CD4-positive, alpha-beta T cell treated with Interleukin-10 for 1 hour (primary cell): ENCODE data around the gene ZNF821.
"Not testable (repeated sequence)": the region's sequence is repeated elsewhere in the genome, so short reads cannot be mapped to it uniquely, and the experiment has no call there.

Experiments used
- DNase-seq: peaks from one replicate; pipeline ENCODE4 v3.0.0-alpha.2; 2020

The ZNF821 gene

GRCh38 chr16:71899171-71899570, 15.2 kb upstream of the ZNF821 start:
- no peak for DNase-seq

GRCh38 chr16:71896764-71897368, 12.9 kb upstream of the ZNF821 start:
- DNase-seq, result no peak

DNA sequence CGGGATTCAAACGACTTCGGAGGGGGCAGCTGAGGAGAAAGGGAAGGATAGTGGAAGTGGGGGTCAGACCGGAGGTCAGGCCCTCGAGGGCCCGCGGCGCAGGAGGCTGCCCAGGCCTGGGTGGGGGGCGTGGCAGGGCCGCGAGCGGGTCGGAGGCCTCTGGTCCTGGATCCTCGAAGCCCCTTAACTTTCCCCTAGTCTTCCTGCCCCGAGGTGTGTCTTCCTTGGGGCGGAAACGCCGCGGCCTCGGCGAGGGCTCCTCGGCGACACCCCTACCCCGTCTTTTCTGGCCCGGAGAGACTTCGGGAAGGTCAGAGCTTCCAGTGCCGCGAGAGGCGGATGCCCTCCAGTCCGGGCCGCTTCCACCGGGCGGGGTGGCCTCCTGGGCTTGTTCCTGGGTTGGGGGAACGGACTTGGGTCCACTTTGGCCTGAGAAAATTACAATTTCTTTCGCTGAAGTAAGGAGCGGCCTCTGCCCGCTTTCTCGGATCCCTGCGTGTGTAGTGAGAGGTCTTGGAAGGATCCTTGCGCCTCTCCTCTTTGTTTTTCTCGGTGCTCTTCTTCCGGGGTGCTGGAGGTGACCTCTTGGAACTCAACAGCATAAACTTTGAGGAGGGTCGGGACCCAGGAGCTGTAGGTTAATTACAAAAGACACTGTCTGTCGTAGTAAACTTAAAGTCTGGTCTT, 11.8 kb upstream of the ZNF821 start:
- DNase-seq, result no peak

GRCh38 chr16:71894921-71895678, 11.1 kb upstream of the ZNF821 start, which contains the start of gene IST1:
TSS of gene IST1 (plus strand) at chr16:71895531. CDS start at chr16:71915641, 20,110 bp downstream.
- DNase-seq, result peak; percentile 98

- peak; percentile 51 for DNase-seq
These were observed 10.4 kb upstream of the ZNF821 start for GRCh38 chr16:71894229-71894920.

DNA sequence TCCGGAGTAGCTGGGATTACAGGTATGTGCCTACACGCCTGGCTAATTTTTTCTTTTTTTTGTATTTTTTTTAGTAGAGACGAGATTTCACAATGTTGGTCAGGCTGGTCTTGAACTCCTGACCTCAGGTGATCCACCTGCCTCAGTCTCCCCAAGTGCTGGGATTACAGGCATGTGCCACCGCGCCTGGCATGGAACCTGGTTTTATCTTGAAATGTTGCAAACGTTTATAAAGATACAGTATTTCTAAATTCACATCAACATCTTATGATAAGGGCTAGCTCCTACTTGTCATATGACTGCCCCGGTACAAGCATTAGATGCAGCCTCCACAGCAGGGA, 9.9 kb upstream of the ZNF821 start:
- DNase-seq, result no peak

DNA sequence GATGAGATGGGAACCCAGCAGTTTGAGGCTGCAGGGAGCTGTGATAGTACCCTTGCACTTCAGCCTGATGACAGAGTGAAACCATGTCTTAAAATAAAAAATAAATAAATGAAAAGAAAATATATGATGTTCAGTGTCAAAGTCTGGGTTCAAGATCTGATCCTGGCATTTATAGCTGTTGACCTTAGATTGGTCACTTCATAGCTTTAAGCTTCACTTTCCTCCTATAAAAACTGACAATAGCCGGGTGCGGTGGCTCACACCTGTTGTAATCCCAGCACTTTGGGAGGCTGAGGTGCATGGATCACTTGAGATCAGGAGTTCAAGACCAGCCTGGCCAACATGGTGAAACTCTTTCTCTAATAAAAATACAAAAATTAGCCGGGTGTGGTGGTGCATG, 5.2 kb upstream of the ZNF821 start:
- DNase-seq, result no peak

GRCh38 chr16:71885261-71885650, 1.3 kb upstream of the ZNF821 start:
- no peak for DNase-seq

- DNase-seq, result peak; percentile 63
These were observed 674 bp downstream of the ZNF821 start for GRCh38 chr16:71883168-71883848.

GRCh38 chr16:71882505-71883167, 1.3 kb downstream of the ZNF821 start:
- DNase-seq, result peak; percentile 92

GRCh38 chr16:71880176-71880575, 3.8 kb downstream of the ZNF821 start:
- no peak for DNase-seq

DNA sequence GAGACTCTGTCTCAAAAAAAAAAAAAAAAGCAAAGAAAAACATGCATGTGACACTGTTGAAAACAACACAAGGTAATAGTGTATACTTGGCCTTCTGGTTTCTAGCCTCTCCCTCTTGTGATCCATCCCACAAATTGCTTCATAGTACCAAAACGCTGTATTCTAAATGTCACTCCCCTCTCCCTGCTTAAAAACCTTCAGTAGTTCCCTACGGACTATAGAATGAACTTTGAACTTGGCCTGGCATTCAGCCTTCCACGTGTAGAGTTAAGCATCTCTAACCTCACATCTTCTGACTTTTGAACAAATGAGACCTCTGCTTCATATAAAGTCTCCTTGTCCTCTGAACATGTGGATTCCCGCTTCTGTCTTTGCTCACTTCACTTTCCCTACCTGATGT, 5.1 kb downstream of the ZNF821 start:
- DNase-seq, result no peak

DNA sequence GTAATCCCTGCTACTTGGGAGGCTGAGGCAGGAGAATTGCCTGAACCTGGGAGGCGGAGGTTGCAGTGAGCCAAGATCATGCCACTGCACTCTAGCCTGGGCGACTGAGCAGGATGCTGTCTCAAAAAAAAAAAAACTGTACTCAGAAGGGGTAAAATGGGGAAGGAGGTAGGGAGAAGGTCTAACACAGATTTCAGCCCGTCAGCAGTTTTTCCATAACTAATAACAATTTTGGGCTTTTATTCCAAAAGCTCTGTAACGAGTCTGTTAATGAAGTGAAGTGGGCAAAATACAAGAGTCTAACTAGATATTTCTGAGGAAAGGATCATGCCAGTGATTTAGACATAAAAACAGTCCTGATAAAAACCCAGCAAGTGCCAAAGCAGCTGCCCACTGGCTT, 10.8 kb downstream of the ZNF821 start:
- no peak for DNase-seq

GRCh38 chr16:71870818-71871217, 13.2 kb downstream of the ZNF821 start:
- DNase-seq, result no peak

GRCh38 chr16:71869089-71869488, 14.9 kb downstream of the ZNF821 start:
- DNase-seq, result no peak

DNA sequence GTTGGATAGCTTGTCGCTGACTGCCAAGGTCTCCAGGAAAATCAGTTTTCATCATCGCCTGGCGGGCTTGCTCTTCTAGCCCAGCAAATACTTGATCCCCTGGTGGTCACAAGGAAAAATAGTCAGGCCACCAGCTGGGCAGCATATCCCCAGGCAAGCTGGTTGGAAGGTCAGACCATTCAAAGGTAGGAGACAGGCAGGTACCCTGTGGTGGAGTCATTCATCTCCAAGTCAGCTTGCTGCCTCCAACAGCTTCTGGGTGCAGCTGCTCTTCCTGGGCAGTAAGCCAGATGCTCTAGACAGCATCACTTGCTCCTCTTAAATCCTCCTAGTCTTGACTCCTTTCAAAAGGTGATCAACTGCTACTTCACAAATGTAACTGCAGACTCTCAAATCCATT, 16.0 kb downstream of the ZNF821 start:
- no peak for DNase-seq

DNA sequence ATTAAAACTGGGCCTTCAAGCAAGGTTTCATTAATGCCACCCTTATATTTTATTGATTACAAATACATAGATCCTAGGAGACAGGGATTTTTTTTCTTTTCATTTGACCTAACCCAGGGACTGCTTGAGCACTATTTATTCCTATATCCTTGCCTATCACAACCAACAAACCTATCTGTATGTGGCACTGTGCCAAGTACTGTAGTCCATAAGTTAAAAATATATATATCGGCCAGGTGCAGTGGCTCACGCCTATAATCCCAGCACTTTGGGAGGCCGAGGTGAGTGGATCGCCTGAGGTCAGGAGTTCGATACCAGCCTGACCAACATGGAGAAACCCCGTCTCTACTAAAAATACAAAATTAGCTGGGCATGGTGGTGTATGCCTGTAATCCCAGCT, 16.8 kb downstream of the ZNF821 start:
- DNase-seq, result not testable (repeated sequence)

GRCh38 chr16:71865173-71865863, 18.7 kb downstream of the ZNF821 start:
- no peak for DNase-seq

GRCh38 chr16:71863995-71864394, 20.0 kb downstream of the ZNF821 start:
- no peak for DNase-seq

GRCh38 chr16:71859762-71860521, 24.0 kb downstream of the ZNF821 start:
- DNase-seq, result no peak
